SIG-M5 treated with dmso at 0.1 percent for 504 hours (cell line): ENCODE measurements around the gene EPHX1.

Experiments
- DNase-seq: peaks from one replicate; lab custom pipeline; 2025; ENCODE audit not compliant: unreplicated experiment; lab: John Stamatoyannopoulos, UW

The EPHX1 gene

GRCh38 chr1:225860107-225860506 lies 50.2 kb downstream of the EPHX1 start:
- DNase-seq, result no peak

GRCh38 chr1:225860876-225861441 lies 51.0 kb downstream of the EPHX1 start:
- no peak for DNase-seq

GRCh38 chr1:225861834-225862580 lies 52.1 kb downstream of the EPHX1 start:
- DNase-seq, result no peak

- DNase-seq, result no peak
Measured at GRCh38 chr1:225862581-225862950, 52.6 kb downstream of the EPHX1 start.

GRCh38 chr1:225863167-225863566 lies 53.2 kb downstream of the EPHX1 start:
- no peak for DNase-seq

GRCh38 chr1:225865514-225865913 lies 55.6 kb downstream of the EPHX1 start:
- DNase-seq, result no peak

- peak; percentile 96 for DNase-seq
Measured at GRCh38 chr1:225866061-225866837, 56.3 kb downstream of the EPHX1 start.

- no peak for DNase-seq
Measured at GRCh38 chr1:225866981-225867380, 57.1 kb downstream of the EPHX1 start.

- DNase-seq, result no peak
Measured at GRCh38 chr1:225868631-225869330, 58.9 kb downstream of the EPHX1 start.

GRCh38 chr1:225870911-225871310 lies 61.0 kb downstream of the EPHX1 start:
- no peak for DNase-seq

- no peak for DNase-seq
Measured at GRCh38 chr1:225871359-225872074, 61.6 kb downstream of the EPHX1 start.

GRCh38 chr1:225872075-225872430 lies 62.1 kb downstream of the EPHX1 start:
- no peak for DNase-seq

- DNase-seq, result no peak
Measured at GRCh38 chr1:225873281-225873850, 63.4 kb downstream of the EPHX1 start.

GRCh38 chr1:225874431-225874830 lies 64.5 kb downstream of the EPHX1 start:
- DNase-seq, result no peak

- peak; percentile 45 for DNase-seq
Measured at GRCh38 chr1:225875044-225875815, 65.3 kb downstream of the EPHX1 start.

- no peak for DNase-seq
Measured at GRCh38 chr1:225876900-225877510, 67.1 kb downstream of the EPHX1 start.

- DNase-seq, result peak; percentile 61
Measured at GRCh38 chr1:225877580-225877979, 67.7 kb downstream of the EPHX1 start.

- no peak for DNase-seq
Measured at GRCh38 chr1:225878282-225878681, 68.4 kb downstream of the EPHX1 start.

GRCh38 chr1:225879521-225880221 lies 69.7 kb downstream of the EPHX1 start:
- no peak for DNase-seq
